AG04449 (cell line): ENCODE data around the gene PRKAR2A.

Source experiments
- CTCF ChIA-PET: fragments of 350-600 bp; formaldehyde crosslinking; extraction: SDS; loops from one replicate; lab custom pipeline; 2021; ENCODE audit warnings: antibody characterized with exemption; lab: Yijun Ruan, JAX
- POLR2A ChIA-PET: fragments of 400-600, 350-600 bp; formaldehyde crosslinking; extraction: SDS; loops from one replicate; lab custom pipeline; 2020; ENCODE audit warnings: antibody characterized with exemption, inconsistent platforms; lab: Yijun Ruan, JAX
- DNase-seq: peaks from one replicate; pipeline ENCODE4 v3.0.0-alpha.2; 2010; ENCODE audit warnings: low read depth, low spot score
- H3K4me3 ChIP-seq: 2 replicates; pipeline ENCODE4 v1.5.1; 2011; ENCODE audit warnings: low read depth, mild to moderate bottlenecking, control low read depth, low read length
- TF ChIP-seq, protein P1 (sequence below): IDR thresholded peaks from one replicate; pipeline ENCODE4 v1.5.1; 2011; ENCODE audit warnings: mild to moderate bottlenecking, moderate library complexity, low read length, control low read depth, inconsistent platforms; ENCODE audit not compliant: insufficient read depth; ENCODE audit errors: missing control alignments

Gene PRKAR2A

DNA sequence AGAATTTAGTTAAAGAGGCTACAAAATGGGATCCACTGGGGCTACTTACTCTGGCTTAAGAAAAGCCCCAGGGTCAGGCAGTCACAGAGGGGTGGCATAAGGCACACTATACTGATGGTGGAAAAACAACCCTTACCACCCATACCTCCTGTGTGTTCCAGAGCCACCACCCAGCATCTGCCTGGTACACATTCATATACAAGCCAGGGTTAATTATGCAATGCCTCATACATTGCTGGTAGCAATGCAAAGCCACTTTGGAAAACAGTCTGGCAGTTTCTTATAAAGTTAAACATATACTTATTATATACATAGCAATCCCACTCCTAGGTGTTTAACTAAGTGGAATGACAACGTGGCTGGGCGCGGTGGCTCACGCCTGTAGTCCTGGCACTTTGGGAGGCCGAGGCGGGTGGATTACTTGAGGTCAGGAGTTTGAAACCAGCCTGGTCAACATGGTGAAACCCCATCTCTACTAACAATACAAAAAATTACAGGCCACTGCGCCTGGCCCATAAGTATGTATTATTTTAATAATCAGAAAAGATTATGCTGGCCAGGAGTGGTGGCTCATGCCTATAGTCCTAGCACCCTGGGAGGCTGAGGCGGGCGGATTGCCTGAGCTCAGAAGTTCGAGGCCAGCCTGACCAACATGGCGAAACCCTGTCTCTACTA, 146.8 kb downstream of the PRKAR2A start:
- DNase-seq, result no peak
- TF ChIP-seq, protein P1, sequence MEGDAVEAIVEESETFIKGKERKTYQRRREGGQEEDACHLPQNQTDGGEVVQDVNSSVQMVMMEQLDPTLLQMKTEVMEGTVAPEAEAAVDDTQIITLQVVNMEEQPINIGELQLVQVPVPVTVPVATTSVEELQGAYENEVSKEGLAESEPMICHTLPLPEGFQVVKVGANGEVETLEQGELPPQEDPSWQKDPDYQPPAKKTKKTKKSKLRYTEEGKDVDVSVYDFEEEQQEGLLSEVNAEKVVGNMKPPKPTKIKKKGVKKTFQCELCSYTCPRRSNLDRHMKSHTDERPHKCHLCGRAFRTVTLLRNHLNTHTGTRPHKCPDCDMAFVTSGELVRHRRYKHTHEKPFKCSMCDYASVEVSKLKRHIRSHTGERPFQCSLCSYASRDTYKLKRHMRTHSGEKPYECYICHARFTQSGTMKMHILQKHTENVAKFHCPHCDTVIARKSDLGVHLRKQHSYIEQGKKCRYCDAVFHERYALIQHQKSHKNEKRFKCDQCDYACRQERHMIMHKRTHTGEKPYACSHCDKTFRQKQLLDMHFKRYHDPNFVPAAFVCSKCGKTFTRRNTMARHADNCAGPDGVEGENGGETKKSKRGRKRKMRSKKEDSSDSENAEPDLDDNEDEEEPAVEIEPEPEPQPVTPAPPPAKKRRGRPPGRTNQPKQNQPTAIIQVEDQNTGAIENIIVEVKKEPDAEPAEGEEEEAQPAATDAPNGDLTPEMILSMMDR, result no peak
- ChIA-PET CTCF (interaction anchor here (1.3 to 2.8 kb wide), 2 partner anchors 9 to 14 kb away, joined by 3 to 13 read pairs; partner anchors contain the start of gene NCKIPSD), POLR2A (no interaction called here)
- no peak overlapping the region for H3K4me3 ChIP-seq

DNA sequence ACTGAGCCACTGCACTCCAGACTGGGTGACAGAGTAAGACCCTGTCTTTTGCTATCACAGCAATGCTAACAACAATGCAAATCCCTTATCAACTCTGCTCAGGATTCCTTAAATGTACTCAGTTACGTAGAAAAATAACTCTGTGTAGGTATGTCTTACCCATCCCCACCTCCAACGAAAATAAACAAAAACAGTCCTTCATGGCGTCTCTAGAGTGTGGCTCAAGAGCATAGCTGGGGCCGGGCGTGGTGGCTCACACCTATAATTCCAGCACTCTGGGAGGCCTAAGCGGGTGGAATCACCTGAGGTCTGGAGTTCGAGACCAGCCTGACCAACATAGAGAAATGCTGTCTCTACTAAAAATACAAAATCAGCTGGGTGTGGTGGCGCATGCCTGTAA, 148.8 kb downstream of the PRKAR2A start:
- ChIA-PET POLR2A (no interaction called here), CTCF (interaction anchor here (1.2 to 2.8 kb wide), 6 partner anchors 9 to 245 kb away, joined by 3 to 13 read pairs (median 4); partner anchors contain the start of genes IP6K2, NCKIPSD and SLC26A6)
- TF ChIP-seq, protein P1, result no peak
- no peak overlapping the region for H3K4me3 ChIP-seq
- no peak for DNase-seq

DNA sequence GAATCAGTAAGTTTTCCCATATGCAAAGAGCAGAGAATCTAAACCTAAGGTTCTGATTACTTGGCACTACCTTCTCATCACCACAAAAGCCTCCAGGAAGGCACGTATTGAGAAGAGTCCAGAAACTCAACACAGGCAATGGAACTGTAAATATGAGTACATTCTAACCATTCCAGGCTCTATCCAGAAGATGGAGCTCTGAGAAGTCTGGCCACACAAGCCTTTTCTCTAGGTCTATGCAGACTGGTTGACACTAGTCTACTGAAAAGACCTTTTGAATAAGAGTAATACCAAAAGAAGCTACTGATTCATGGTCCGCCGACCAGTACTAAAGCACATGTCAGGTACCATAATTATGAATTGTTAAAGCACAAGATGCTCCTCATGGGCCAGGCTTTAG, 149.7 kb downstream of the PRKAR2A start:
- no peak overlapping the region for H3K4me3 ChIP-seq
- no peak for DNase-seq
- ChIA-PET CTCF (interaction anchor here (0.9 to 2.8 kb wide), 8 partner anchors 8 to 246 kb away, joined by 3 to 13 read pairs (median 4); partner anchors contain the start of genes IP6K2 and NCKIPSD), POLR2A (interaction anchor here (1.2 kb wide), 1 partner anchor 10 kb away, joined by 3 read pairs; no protein-coding TSS in a partner anchor)
- TF ChIP-seq, protein P1, result no peak

DNA sequence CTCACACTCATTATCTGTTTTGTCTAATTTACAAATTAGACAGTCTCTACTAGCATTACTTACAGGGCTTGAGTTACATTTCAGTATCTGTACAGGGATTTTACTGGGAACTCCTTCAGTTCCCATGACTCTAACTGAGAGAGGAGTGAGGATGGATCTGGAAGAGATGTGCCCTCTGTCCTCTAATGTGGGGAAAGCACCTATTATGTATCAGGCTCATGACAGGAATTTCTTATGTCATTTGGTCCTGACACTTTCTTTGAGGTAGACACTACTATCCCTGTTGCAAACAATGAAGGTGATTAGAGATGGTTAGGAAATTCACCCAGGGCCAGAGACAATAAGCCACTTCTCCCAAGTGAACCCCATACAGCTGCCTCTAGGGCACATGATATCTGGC, 151.1 kb downstream of the PRKAR2A start:
- no peak for DNase-seq
- TF ChIP-seq, protein P1, result no peak

More for the DNA sequence above, 151.1 kb downstream of the PRKAR2A start:
- ChIA-PET POLR2A (no interaction called here), CTCF (interaction anchor here (1.2 to 1.7 kb wide), 3 partner anchors 8 to 46 kb away, joined by 4 to 5 read pairs (median 4); partner anchors contain the start of gene NCKIPSD)
- no peak overlapping the region for H3K4me3 ChIP-seq
